NCI-H345 treated with DMSO at 0.1 percent for 48 hours (cell line): ENCODE data around the gene STK16.
"Not testable (repeated sequence)": the region's sequence is repeated elsewhere in the genome, so short reads cannot be mapped to it uniquely, and the experiment has no call there.

Experiments
- DNase-seq: peaks from one replicate; lab custom pipeline; 2025; ENCODE audit not compliant: unreplicated experiment; lab: John Stamatoyannopoulos, UW

Gene STK16

DNA sequence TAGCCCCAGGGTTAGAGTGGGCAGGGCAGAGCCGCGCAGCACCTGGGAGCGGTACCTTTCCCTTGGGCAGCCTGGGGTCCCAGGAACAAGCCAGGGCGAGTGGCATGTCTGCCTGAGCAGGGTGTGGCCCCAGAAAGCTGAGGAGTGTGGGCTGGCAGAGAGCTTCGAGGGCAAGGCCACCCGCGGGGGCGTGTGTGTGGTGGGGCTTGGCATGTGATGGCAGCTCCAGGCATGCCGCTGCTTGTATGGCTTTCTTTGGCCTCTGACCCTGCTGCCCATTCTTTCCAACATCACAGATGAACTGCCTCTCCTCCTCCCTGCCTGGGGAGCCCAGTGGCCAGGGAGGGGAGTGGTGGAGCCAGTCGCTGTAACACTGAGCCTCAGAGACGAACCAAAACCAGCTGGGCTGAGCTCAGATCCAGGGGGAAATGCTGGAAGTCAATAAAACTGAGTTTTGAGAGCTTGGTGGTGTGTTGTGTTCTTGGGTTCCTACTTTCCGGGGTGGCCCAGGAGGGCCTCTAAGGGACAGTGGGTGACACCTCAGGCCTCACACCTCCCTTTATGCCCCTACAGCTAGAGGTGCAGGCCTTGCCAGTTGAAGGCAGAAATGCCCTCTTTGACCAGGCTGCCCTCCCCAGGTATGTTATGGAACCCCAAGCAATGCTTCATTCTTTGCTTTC is 41.3 kb downstream of the STK16 start:
- DNase-seq: no peak

DNA sequence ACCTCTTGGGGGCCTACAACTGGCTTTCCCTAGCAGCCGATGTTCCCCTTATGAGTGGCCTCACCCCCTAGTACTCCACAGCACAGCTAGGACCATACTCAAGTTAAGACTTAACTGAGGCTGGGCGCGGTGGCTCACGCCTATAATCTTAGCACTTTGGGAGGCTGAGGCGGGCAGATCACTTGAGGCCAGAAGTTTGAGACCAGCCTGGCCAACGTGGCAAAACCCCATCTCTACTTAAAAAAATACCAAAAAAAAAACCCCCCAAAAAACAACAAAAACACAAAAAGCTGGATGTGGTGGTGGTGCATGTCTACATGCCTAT is 41.8 kb downstream of the STK16 start:
- not testable (repeated sequence) for DNase-seq

GRCh38 chr2:219287580-219288265 is 42.4 kb downstream of the STK16 start:
- no peak for DNase-seq

DNA sequence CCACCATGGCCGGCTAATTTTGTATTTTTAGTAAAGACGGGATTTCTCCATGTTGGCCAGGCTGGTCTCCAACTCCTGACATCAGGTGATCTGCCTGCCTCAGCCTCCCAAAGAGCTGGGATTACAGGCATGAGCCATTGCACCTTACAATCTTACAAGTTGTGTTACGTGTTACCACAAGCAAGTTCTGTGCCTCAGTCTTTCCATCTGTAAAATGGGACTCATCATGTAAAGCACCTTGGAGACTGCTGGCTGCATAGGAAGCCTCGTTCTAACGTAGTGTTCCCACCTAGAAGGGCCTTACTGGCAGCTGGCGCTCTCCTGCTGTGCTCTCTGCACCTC is 43.9 kb downstream of the STK16 start:
- no peak for DNase-seq

DNA sequence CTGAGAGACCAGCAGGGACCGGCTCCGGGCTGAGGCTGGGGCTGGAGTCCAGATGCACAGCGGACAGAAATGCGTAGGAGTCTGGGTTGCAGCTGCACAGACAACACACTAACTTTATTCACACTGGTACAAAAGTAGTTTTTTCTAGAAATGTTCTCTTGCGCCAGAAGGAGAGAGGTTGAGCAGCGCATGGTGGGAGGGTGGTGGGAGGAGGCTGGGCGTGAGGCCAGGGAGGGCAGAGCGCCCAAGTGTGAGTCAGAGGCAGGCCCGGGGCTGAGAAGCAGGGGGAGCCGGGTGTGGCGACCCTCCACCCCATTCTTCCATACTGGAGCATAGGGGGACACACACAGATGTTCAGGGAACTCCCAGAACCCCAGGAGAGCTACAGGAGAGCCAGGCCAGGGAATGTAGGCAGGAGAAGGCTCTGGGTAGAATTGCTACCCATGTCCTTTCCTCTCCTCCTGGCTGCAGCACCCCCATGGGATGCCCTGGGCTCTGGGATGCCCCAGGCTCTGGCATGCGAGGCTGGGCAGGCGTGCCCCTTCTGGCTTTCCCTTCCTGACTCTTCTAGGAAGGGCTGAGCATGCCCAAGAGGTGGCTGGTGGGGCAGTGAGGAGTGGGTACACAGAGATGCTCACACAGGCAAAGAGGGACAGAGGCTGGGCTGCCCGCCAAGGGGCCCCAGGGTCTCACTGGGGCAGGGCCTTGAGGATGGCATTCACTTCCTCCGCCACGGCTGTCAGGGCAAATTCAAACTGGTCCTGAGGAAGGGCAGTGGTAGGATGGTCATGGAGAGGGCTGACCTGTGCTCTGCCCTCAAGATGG is 44.5 kb downstream of the STK16 start:
- no peak for DNase-seq

DNA sequence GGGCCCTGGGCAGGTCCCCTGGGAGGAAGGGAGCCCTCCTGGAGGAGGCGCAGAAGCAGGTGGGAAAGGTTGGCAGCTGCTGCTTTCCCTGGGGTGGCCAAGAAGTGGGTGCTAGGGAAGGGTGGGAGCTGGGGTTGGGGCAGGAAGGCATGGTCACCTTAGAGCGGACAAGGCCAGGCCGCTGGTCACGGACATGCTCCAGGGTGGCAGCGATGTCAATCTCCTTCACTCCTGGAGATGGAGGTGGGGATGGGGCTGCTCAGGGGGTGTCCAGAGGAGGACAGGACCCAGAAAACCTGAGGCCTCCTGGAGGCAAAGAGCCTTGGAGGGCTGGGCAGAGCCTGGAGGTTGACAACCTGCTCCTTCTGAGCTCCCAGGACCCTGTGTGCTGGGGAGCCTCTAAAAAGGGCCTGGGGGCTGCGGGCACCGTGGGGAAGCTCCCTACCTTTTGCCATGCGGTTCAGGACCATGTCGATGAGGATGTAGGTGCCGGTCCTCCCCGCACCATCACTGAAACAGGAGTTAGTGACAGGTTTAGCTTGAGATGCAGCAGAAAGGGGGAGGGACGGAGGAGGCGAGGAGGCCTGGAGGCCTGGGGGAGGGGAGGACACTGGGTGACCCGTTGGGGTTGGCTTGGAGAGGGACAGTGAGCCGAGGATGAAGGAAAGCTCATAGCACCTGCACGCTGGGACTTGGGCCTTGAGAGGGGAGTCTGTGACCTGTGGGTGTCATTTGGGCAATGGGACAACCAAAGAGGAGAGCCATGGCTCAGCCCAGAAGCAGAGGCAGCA is 45.3 kb downstream of the STK16 start:
- no peak for DNase-seq

DNA sequence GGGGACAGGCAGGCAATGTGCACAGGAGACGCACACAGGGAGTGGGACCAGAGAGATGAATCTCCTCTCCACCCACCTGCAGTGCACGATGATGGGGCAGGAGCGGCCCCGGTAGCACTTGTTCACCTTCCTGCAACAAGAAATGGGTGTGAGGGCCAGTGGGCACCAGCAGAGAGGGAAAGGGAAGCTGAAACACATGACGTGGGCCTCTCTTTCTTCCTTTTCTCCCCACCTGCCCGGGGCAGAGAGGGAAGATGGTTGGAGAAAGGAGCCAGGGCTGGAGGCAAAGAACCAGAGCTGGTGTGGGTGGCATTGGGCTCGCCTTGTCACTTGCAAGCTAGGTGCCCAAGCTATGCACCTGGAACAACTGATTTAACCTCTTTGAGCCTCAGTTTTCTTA is 46.1 kb downstream of the STK16 start:
- no peak for DNase-seq

- no peak for DNase-seq
Measured at GRCh38 chr2:219291910-219292490, 46.7 kb downstream of the STK16 start.

DNA sequence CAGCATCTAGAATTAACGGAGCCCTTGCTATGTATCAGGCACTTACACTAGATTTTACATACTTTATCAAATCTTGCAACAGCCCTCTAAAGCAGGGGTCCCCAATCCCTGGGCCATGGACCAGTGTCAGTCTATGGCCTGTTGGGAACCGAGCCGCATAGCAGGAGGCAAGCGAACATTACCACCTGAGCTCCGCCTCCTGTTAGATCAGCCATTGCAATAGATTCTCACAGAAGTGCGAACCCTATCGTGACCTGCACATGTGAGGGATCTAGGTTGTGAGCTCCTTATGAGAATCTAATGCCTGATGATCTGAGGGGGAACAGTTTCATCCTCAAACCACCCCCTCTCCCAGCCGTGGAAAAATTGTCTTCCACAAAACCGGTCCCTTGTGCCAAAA is 47.3 kb downstream of the STK16 start:
- no peak for DNase-seq

- no peak for DNase-seq
Measured at GRCh38 chr2:219293736-219294231, 48.5 kb downstream of the STK16 start.

- peak; percentile 75 for DNase-seq
Measured at GRCh38 chr2:219294356-219295351, 49.4 kb downstream of the STK16 start.

GRCh38 chr2:219296142-219296541 is 50.9 kb downstream of the STK16 start:
- no peak for DNase-seq

- no peak for DNase-seq
Measured at GRCh38 chr2:219296631-219297391, 51.5 kb downstream of the STK16 start.

DNA sequence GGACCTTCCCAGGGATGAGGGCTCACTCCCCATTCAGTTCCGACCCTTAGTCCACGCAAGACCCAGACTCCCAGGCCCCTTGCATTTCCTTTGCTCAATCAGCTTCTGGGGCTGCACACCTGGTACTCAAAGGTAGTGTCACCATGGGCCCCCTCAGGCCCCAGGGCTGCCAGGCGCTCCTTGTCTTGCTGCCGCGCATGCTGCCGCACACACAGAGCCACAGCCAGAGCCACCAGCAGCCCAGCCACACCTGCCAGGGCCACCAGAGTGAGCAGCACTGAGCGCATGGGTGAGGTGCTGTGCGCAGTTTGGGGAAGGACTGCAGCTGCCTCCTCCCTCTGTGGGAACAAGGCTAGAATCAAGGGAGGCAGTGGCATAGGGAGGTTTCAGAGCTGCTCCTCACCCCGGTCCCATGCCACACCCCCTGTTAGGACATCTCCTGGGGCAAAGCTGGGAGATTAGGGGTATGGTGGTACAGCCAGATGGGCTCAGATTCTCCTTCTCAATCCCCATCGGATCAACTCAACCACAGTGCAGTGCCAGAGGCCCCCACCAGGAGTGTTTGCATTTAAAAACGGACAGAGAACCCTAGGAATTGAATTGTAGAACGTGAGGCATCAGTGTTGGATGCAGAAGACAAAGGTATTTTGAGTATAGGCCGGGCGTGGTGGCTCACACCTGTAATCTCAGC is 52.6 kb downstream of the STK16 start:
- no peak for DNase-seq

- peak; percentile 63 for DNase-seq
Measured at GRCh38 chr2:219298759-219299371, 53.6 kb downstream of the STK16 start.

- no peak for DNase-seq
Measured at GRCh38 chr2:219299372-219299760, 54.1 kb downstream of the STK16 start.
